ENCODE results near the gene NUDT1. TPM values are rescaled to one million over a fixed set of nuclear protein-coding genes. Genes with fewer than 3 reads are reported as not detected.

NUDT1 gene
- total RNA-seq, 1 experiment from 2014 or later: 117 TPM

GRCh38 chr7:2261611-2262010, 19.6 kb downstream of the NUDT1 start:
- BruUV-seq (replicated peaks): no TSS peak
- H3K4me1 ChIP-seq (ENCODE audit: insufficient read depth, low read length, poor library complexity, severe bottlenecking): no peaks in the 10 kb centered on the region
- no peak overlapping the region for H3K27ac ChIP-seq (ENCODE audit: low read depth, low read length, poor library complexity, severe bottlenecking)
- CTCF ChIA-PET: no interaction called here
- no peak overlapping the region for H3K4me3 ChIP-seq (ENCODE audit: low read depth, low read length, poor library complexity, severe bottlenecking)
- no peaks in the 10 kb centered on the region for H3K36me3 ChIP-seq (ENCODE audit: insufficient read depth, low read length, poor library complexity, severe bottlenecking)
- POLR2A ChIA-PET (ENCODE audit: low non-redundant PET): interaction anchor here (0.6 kb wide), 1 partner anchor 150 kb away, joined by 3 read pairs; no protein-coding TSS in a partner anchor
- H3K9me3 ChIP-seq (ENCODE audit: low read depth, low read length, poor library complexity, severe bottlenecking): no peaks in the 10 kb centered on the region
- H3K27me3 ChIP-seq (replicated peaks; ENCODE audit: insufficient read depth, low read depth, low read length, poor library complexity): no peaks in the 10 kb centered on the region
- no peak for DNase-seq (ENCODE audit: low spot score)
- TF ChIP-seq CTCF (conservative IDR thresholded peaks at IDR 0.05; ENCODE audit: low read depth, low read length) (no peak), EZH2 (IDR thresholded peaks at IDR 0.05; ENCODE audit: borderline replicate concordance, low read depth, low read length, poor library complexity, severe bottlenecking) (no peak)
- intact Hi-C loops (cut with micrococcal nuclease; ENCODE audit: unreplicated experiment): no loop called here

- no peaks in the 10 kb centered on the region for H3K27me3 ChIP-seq (replicated peaks; ENCODE audit: insufficient read depth, low read depth, low read length, poor library complexity)
- H3K36me3 ChIP-seq (ENCODE audit: insufficient read depth, low read length, poor library complexity, severe bottlenecking): no peaks in the 10 kb centered on the region
- intact Hi-C loops (cut with micrococcal nuclease; ENCODE audit: unreplicated experiment): no loop called here
- CTCF ChIA-PET: no interaction called here
- POLR2A ChIA-PET (ENCODE audit: low non-redundant PET): no interaction called here
- TF ChIP-seq CTCF (conservative IDR thresholded peaks at IDR 0.05; ENCODE audit: low read depth, low read length) (no peak), EZH2 (IDR thresholded peaks at IDR 0.05; ENCODE audit: borderline replicate concordance, low read depth, low read length, poor library complexity, severe bottlenecking) (no peak)
- H3K9me3 ChIP-seq (ENCODE audit: low read depth, low read length, poor library complexity, severe bottlenecking): no peaks in the 10 kb centered on the region
- DNase-seq (ENCODE audit: low spot score): no peak
- H3K4me1 ChIP-seq (ENCODE audit: insufficient read depth, low read length, poor library complexity, severe bottlenecking): no peaks in the 10 kb centered on the region
- H3K4me3 ChIP-seq (ENCODE audit: low read depth, low read length, poor library complexity, severe bottlenecking): no peak overlapping the region
- no TSS peak for BruUV-seq (replicated peaks)
- no peak overlapping the region for H3K27ac ChIP-seq (ENCODE audit: low read depth, low read length, poor library complexity, severe bottlenecking)
Measured at GRCh38 chr7:2263176-2263575, 21.1 kb downstream of the NUDT1 start.

- Histone ChIP-seq H3K4me3 (ENCODE audit: low read depth, low read length, poor library complexity, severe bottlenecking) (no peak overlapping the region), H3K27ac (ENCODE audit: low read depth, low read length, poor library complexity, severe bottlenecking) (no peak overlapping the region), H3K9me3 (ENCODE audit: low read depth, low read length, poor library complexity, severe bottlenecking) (no peaks in the 10 kb centered on the region), H3K36me3 (ENCODE audit: insufficient read depth, low read length, poor library complexity, severe bottlenecking) (no peaks in the 10 kb centered on the region), H3K4me1 (ENCODE audit: insufficient read depth, low read length, poor library complexity, severe bottlenecking) (no peaks in the 10 kb centered on the region), H3K27me3 (replicated peaks; ENCODE audit: insufficient read depth, low read depth, low read length, poor library complexity) (no peaks in the 10 kb centered on the region)
- TF ChIP-seq CTCF (conservative IDR thresholded peaks at IDR 0.05; ENCODE audit: low read depth, low read length): no peak
- TF ChIP-seq EZH2 (IDR thresholded peaks at IDR 0.05; ENCODE audit: borderline replicate concordance, low read depth, low read length, poor library complexity, severe bottlenecking): no peak
- POLR2A ChIA-PET (ENCODE audit: low non-redundant PET): no interaction called here
- CTCF ChIA-PET: no interaction called here
- BruUV-seq (replicated peaks): no TSS peak
- intact Hi-C loops (cut with micrococcal nuclease; ENCODE audit: unreplicated experiment): no loop called here
- DNase-seq (ENCODE audit: low spot score): no peak
Measured at GRCh38 chr7:2264158-2264557, 22.1 kb downstream of the NUDT1 start.

All from A673 (cell line).